Mesodermal cell (in vitro differentiated cells): ENCODE data around the gene MRPL36.

Experiments
- H3K27ac ChIP-seq: 2 replicates; pipeline ENCODE4 v1.7.0; 2013; ENCODE audit warnings: mild to moderate bottlenecking, low read depth, low read length, moderate library complexity; ENCODE audit not compliant: severe bottlenecking
- H3K36me3 ChIP-seq: 2 replicates; pipeline ENCODE4 v1.7.1; 2013; ENCODE audit warnings: mild to moderate bottlenecking, low read length, moderate library complexity; ENCODE audit not compliant: control insufficient read depth, insufficient read depth
- H3K4me1 ChIP-seq: one replicate; pipeline ENCODE4 v1.7.1; 2013; ENCODE audit warnings: mild to moderate bottlenecking, low read length; ENCODE audit not compliant: insufficient read depth, control insufficient read depth, poor library complexity, severe bottlenecking
- H3K4me3 ChIP-seq: 2 replicates; pipeline ENCODE4 v1.7.0; 2013; ENCODE audit warnings: low read length, control low read depth, mild to moderate bottlenecking; ENCODE audit not compliant: insufficient read depth, poor library complexity, severe bottlenecking; ENCODE audit errors: extremely low read depth
- H3K9me3 ChIP-seq: 2 replicates; pipeline ENCODE4 v1.7.1; 2013; ENCODE audit warnings: mild to moderate bottlenecking, low read length, moderate library complexity; ENCODE audit not compliant: control insufficient read depth
- WGBS, 2 experiments: methylation state at CpG; one replicate each; pipeline ENCODE4 v1.1.5; 2013; ENCODE audit warnings: missing lambda C conversion rate in 2 of 2; ENCODE audit not compliant: insufficient coverage in 2 of 2; 5-methylcytosine and 5-hydroxymethylcytosine counted together

MRPL36 gene

DNA sequence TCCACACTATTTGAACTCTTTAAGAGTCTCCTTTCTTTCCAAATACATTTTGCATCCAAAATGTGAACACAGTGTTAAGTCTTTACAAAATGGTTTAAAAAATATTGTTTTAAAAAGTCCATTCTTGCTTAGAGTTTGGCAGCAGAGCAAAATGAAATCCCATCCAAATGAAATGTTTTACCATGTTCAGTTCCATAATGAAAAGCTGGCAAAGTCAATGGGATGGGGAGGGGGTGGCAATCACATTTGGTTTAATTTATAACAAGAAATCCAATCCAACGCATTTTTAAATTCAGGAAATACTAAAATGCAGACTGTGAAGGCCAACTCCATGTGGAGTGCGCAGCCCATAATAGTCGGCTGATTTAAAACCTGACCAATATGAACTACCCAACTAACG lies 39.4 kb downstream of the MRPL36 start:
- peaks cover 9% of the 10 kb centered on the region for H3K9me3 ChIP-seq
- no peak overlapping the region for H3K27ac ChIP-seq
- no peak overlapping the region for H3K4me3 ChIP-seq
- no peaks in the 10 kb centered on the region for H3K4me1 ChIP-seq
- 80 to 86% methylated on average over 1 of the region's 4 CpGs for WGBS, 2 experiments
- no peaks in the 10 kb centered on the region for H3K36me3 ChIP-seq

DNA sequence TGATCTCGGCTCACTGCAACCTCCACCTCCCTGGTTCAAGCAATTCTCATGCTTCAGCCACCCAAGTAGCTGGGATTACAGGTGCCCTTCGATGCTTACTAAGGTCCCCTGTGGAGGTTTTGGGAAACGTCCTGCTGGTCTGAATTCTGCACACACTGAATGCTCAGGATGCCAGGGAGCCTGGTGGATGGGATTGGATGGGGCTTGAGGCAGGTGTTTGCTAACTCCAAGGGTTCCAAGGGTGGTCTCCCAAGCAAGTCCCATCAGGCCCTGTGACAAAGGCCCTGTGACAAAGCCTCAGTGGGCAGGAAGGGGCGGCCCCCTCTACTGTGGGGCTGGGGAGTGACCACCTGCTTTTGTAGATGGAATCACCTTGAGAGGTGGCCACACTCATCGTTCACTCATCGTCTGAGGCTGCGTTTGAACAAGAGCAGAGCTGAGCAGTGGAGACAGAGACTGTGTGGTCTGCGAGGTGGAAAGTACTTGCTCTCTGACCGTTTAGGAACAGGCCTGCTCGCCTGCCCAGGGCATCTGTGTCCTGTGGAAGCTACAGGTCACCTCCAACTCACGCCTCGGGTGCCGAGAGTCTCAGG lies 40.2 kb downstream of the MRPL36 start:
- no peak overlapping the region for H3K4me3 ChIP-seq
- WGBS, 2 experiments, result 87 to 92% methylated on average over 8 to 9 of the region's 13 CpGs
- no peaks in the 10 kb centered on the region for H3K36me3 ChIP-seq
- H3K4me1 ChIP-seq, result no peaks in the 10 kb centered on the region
- peaks cover 9% of the 10 kb centered on the region for H3K9me3 ChIP-seq
- H3K27ac ChIP-seq, result no peak overlapping the region

DNA sequence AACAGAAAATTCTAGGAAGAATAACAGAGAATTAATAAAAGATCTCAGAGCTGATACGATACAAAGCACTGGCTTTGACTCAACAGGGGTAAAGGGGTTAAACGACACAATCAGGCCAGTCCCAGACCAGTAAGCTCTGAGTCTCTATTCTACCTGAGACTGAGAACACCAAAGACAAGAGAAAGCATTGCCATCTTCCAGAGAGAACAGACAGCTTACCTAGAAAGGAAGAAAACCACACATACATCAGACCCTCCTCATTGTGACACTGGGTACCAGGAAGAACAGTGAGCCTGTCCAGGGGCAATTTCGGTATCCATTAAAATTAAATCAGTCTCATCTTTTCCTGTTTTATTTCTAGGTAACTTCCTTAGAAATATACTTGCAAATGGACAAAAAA lies 41.1 kb downstream of the MRPL36 start:
- 89% methylated on average over 1 to 2 of the region's 3 CpGs for WGBS, 2 experiments
- peaks cover 9% of the 10 kb centered on the region for H3K9me3 ChIP-seq
- H3K4me1 ChIP-seq, result no peaks in the 10 kb centered on the region
- no peaks in the 10 kb centered on the region for H3K36me3 ChIP-seq
- no peak overlapping the region for H3K27ac ChIP-seq
- no peak overlapping the region for H3K4me3 ChIP-seq

GRCh38 chr5:1757511-1757910 lies 42.1 kb downstream of the MRPL36 start:
- Histone ChIP-seq H3K36me3 (no peaks in the 10 kb centered on the region), H3K4me1 (no peaks in the 10 kb centered on the region), H3K27ac (no peak overlapping the region), H3K9me3 (peaks cover 9% of the 10 kb centered on the region), H3K4me3 (no peak overlapping the region)
- 88 to 93% methylated on average over 9 to 10 of the region's 10 CpGs for WGBS, 2 experiments

GRCh38 chr5:1756481-1756880 lies 43.2 kb downstream of the MRPL36 start:
- no peaks in the 10 kb centered on the region for H3K36me3 ChIP-seq
- no peaks in the 10 kb centered on the region for H3K4me1 ChIP-seq
- H3K9me3 ChIP-seq, result peaks cover 9% of the 10 kb centered on the region
- 60 to 83% methylated on average over 9 to 11 of the region's 11 CpGs for WGBS, 2 experiments
- no peak overlapping the region for H3K27ac ChIP-seq
- no peak overlapping the region for H3K4me3 ChIP-seq

GRCh38 chr5:1755321-1755949 lies 44.2 kb downstream of the MRPL36 start:
- Histone ChIP-seq H3K36me3 (no peaks in the 10 kb centered on the region), H3K4me1 (no peaks in the 10 kb centered on the region), H3K4me3 (no peak overlapping the region), H3K27ac (no peak overlapping the region), H3K9me3 (peaks cover 9% of the 10 kb centered on the region)
- whole genome bisulfite sequencing, 2 experiments, result 84 to 87% methylated on average over 14 of the region's 14 CpGs

GRCh38 chr5:1754531-1755220 lies 45.0 kb downstream of the MRPL36 start:
- Histone ChIP-seq H3K4me1 (no peaks in the 10 kb centered on the region), H3K4me3 (no peak overlapping the region), H3K9me3 (peaks cover 9% of the 10 kb centered on the region), H3K27ac (no peak overlapping the region), H3K36me3 (no peaks in the 10 kb centered on the region)
- WGBS, 2 experiments, result 89 to 91% methylated on average over 11 to 13 of the region's 14 CpGs

GRCh38 chr5:1753490-1753889 lies 46.1 kb downstream of the MRPL36 start:
- Histone ChIP-seq H3K27ac (no peak overlapping the region), H3K4me3 (no peak overlapping the region), H3K36me3 (no peaks in the 10 kb centered on the region), H3K9me3 (peaks cover 5% of the 10 kb centered on the region), H3K4me1 (no peaks in the 10 kb centered on the region)
- WGBS, 2 experiments, result 85 to 86% methylated on average over 7 to 8 of the region's 8 CpGs

DNA sequence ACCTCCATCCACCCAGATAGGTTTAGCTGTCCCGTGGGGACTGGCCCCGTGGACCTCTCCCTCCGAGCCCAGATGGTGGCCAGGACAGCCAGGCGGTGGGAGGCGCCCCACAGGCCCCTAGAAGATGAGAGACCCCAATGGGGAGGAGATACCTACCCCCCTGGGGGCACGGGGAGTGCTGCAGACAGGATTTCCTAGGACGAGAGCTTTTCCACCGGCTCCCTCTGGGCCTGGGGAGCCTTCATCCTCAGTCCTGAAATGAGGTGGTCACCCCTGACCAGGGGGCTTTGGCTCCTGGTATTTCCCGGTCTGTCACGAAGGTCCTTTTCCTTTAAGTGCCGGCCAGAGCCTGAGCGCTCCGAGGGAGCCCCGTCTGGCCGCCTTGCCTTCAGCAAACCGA lies 46.8 kb downstream of the MRPL36 start:
- H3K36me3 ChIP-seq, result no peaks in the 10 kb centered on the region
- no peaks in the 10 kb centered on the region for H3K4me1 ChIP-seq
- 90 to 93% methylated on average over 13 to 16 of the region's 16 CpGs for WGBS, 2 experiments
- no peaks in the 10 kb centered on the region for H3K9me3 ChIP-seq
- H3K4me3 ChIP-seq, result no peak overlapping the region
- H3K27ac ChIP-seq, result no peak overlapping the region

DNA sequence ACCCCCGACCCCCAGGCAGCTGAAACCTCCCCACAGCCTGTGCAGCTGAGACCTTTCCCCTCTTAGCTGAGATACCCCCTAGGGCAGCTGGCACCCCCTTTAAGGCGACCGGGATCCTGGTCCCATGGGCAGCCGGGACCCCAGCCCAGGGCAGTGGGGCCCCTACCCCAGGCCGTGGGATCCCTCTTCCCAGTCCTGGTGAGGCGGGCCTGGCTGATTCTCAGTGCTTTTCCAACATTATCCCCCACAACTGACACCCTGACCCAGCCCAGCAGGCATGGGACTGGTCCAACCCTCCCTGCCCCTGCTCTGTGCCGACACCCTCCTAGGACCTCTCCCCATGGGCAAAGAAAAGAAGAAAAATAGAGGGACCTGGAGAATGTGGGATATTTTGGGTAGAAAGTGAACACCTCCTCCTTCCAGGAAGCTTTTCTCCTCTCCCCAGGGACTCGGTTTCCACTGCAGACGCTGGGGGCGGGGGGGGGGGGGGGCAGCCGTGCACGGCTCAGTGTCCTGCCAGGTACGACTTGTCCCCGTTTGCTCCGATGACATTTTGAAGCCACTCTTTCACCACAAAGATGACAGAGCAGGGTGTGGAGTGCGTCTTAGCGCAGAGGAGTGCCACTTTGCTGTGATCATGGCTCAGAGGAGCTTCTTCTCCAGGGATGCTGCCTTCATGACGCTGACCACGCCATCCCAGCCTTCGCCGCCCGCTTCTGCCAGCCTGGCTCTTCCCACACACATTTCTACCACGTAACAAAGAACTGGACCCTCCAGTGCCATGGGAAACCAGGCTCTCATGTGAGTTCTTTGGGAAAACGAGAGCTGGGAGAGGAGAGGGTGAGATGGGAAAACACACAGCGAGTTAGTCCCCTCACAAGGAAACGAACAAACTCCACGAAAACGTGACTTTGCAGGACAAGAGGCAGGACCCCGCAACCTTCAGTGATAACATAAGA lies 47.5 kb downstream of the MRPL36 start:
- H3K4me1 ChIP-seq, result no peaks in the 10 kb centered on the region
- H3K36me3 ChIP-seq, result no peaks in the 10 kb centered on the region
- H3K9me3 ChIP-seq, result no peaks in the 10 kb centered on the region
- no peak overlapping the region for H3K4me3 ChIP-seq
- no peak overlapping the region for H3K27ac ChIP-seq
- 90 to 94% methylated on average over 15 to 19 of the region's 29 CpGs for WGBS, 2 experiments
